ENCODE measurements around the gene STX8.

The STX8 gene

GRCh38 chr17:9549215-9549614 lies 26.4 kb downstream of the STX8 start:
- ATAC-seq = no peak
- TF ChIP-seq CSDC2 (CRISPR knock-in tag; IDR thresholded peaks at IDR 0.05) = no peak
- TF ChIP-seq CREB5 (CRISPR knock-in tag; IDR thresholded peaks at IDR 0.05; ENCODE audit: low read depth) = no peak

GRCh38 chr17:9544221-9544620 lies 31.4 kb downstream of the STX8 start:
- TF ChIP-seq SNAI2 (CRISPR knock-in tag; IDR thresholded peaks at IDR 0.05) (no peak), TOX (CRISPR knock-in tag; IDR thresholded peaks at IDR 0.05; ENCODE audit: borderline replicate concordance) (no peak), ISL1 (CRISPR knock-in tag; IDR thresholded peaks at IDR 0.05) (no peak), CREB5 (CRISPR knock-in tag; IDR thresholded peaks at IDR 0.05; ENCODE audit: low read depth) (no peak), ZNF565 (CRISPR knock-in tag; conservative IDR thresholded peaks at IDR 0.05; ENCODE audit: low read depth) (no peak), ESRRG (CRISPR knock-in tag; IDR thresholded peaks at IDR 0.05) (no peak), ZNF8 (CRISPR knock-in tag; IDR thresholded peaks at IDR 0.05) (no peak), TSHZ2 (CRISPR knock-in tag; IDR thresholded peaks at IDR 0.05) (no peak), POU6F1 (CRISPR knock-in tag; IDR thresholded peaks at IDR 0.05; ENCODE audit: borderline replicate concordance, low read depth) (no peak), CSDC2 (CRISPR knock-in tag; IDR thresholded peaks at IDR 0.05) (no peak), ZFP30 (CRISPR knock-in tag; IDR thresholded peaks at IDR 0.05) (no peak), ZFP3 (CRISPR knock-in tag; IDR thresholded peaks at IDR 0.05) (no peak), BACH2 (CRISPR knock-in tag; IDR thresholded peaks at IDR 0.05; ENCODE audit: borderline replicate concordance) (no peak), ARNTL (CRISPR knock-in tag; IDR thresholded peaks at IDR 0.05; ENCODE audit: borderline replicate concordance, low read depth) (no peak), ZNF70 (CRISPR knock-in tag; IDR thresholded peaks at IDR 0.05) (no peak), RARB (CRISPR knock-in tag; IDR thresholded peaks at IDR 0.05) (no peak)
- ATAC-seq = no peak

- ATAC-seq = no peak
Observed at GRCh38 chr17:9541718-9542117, 33.9 kb downstream of the STX8 start.

More at GRCh38 chr17:9541718-9542117, 33.9 kb downstream of the STX8 start:
- TF ChIP-seq CSDC2 (CRISPR knock-in tag; IDR thresholded peaks at IDR 0.05) (no peak), RARB (CRISPR knock-in tag; IDR thresholded peaks at IDR 0.05) (no peak), SNAI2 (CRISPR knock-in tag; IDR thresholded peaks at IDR 0.05) (no peak), ZNF565 (CRISPR knock-in tag; conservative IDR thresholded peaks at IDR 0.05; ENCODE audit: low read depth) (no peak), PPARA (CRISPR knock-in tag; IDR thresholded peaks at IDR 0.05; ENCODE audit: borderline replicate concordance) (no peak), ARNTL (CRISPR knock-in tag; IDR thresholded peaks at IDR 0.05; ENCODE audit: borderline replicate concordance, low read depth) (no peak), ZFP3 (CRISPR knock-in tag; IDR thresholded peaks at IDR 0.05) (no peak), GLIS3 (CRISPR knock-in tag; IDR thresholded peaks at IDR 0.05) (no peak), ZFP30 (CRISPR knock-in tag; IDR thresholded peaks at IDR 0.05) (no peak), ZNF8 (CRISPR knock-in tag; IDR thresholded peaks at IDR 0.05) (no peak), BACH2 (CRISPR knock-in tag; IDR thresholded peaks at IDR 0.05; ENCODE audit: borderline replicate concordance) (no peak), OSR1 (CRISPR knock-in tag; IDR thresholded peaks at IDR 0.05) (no peak), TSHZ2 (CRISPR knock-in tag; IDR thresholded peaks at IDR 0.05) (no peak), ZC3H10 (CRISPR knock-in tag; IDR thresholded peaks at IDR 0.05) (no peak), TCF4 (CRISPR knock-in tag; IDR thresholded peaks at IDR 0.05; ENCODE audit: borderline replicate concordance) (no peak), ZNF70 (CRISPR knock-in tag; IDR thresholded peaks at IDR 0.05) (no peak), CREB5 (CRISPR knock-in tag; IDR thresholded peaks at IDR 0.05; ENCODE audit: low read depth) (no peak), PATZ1 (CRISPR knock-in tag; IDR thresholded peaks at IDR 0.05; ENCODE audit: borderline replicate concordance) (no peak)
